PC-3 (cell line): ENCODE data around the gene ARFGEF2.

Experiments
- CTCF ChIP-seq: fragments of 300-600 bp; sonication (generic); conservative IDR thresholded peaks from 2 replicates; pipeline ENCODE4 v1.5.1; 2017; ENCODE audit warnings: antibody characterized with exemption, low read depth, mild to moderate bottlenecking, low read length
- EZH2 ChIP-seq: fragments of 300-600 bp; sonication (generic); IDR thresholded peaks from one replicate; pipeline ENCODE4 v1.6.1; 2017; ENCODE audit warnings: antibody characterized with exemption, mild to moderate bottlenecking, low read length; ENCODE audit not compliant: unreplicated experiment
- EZH2phosphoT487 ChIP-seq: fragments of 300-600 bp; sonication (generic); IDR thresholded peaks from 2 replicates; pipeline ENCODE4 v1.6.1; 2018; ENCODE audit warnings: mild to moderate bottlenecking, antibody characterized with exemption, low read length, borderline replicate concordance

DNA sequence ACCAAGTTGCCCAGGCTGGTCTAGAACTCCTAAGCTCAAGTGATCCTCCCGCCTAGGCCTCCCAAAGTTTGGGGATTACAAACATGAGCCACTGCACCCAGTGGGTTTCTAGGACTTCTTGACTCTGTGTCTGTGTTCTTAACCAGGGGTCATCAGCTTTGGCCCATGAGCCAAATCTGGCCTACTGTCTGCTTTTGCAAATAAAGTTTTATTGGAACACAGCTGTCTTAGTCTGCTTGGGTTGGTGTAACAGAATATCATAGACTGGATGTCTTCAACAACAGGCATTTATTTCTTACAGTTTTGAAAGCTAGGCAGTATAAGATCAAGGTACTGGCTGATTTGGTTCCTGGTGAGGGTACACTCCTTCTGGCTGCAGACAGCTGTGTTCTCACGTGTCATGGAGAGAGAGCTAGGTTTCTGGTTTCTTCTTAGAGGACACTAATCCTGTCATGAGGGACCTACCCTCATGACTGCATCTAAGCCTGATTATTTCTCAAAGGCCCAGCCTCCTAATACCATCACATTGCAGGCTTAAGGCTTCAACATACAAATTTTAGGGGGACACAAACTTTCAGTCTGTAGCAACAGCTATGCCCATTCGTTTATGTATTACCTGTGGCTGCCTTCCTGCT is 23.3 kb downstream of the ARFGEF2 start:
- no peak for TF ChIP-seq EZH2
- no peak for TF ChIP-seq CTCF
- no peak for TF ChIP-seq EZH2phosphoT487
